ENCODE data around the gene DPEP3.

DNA sequence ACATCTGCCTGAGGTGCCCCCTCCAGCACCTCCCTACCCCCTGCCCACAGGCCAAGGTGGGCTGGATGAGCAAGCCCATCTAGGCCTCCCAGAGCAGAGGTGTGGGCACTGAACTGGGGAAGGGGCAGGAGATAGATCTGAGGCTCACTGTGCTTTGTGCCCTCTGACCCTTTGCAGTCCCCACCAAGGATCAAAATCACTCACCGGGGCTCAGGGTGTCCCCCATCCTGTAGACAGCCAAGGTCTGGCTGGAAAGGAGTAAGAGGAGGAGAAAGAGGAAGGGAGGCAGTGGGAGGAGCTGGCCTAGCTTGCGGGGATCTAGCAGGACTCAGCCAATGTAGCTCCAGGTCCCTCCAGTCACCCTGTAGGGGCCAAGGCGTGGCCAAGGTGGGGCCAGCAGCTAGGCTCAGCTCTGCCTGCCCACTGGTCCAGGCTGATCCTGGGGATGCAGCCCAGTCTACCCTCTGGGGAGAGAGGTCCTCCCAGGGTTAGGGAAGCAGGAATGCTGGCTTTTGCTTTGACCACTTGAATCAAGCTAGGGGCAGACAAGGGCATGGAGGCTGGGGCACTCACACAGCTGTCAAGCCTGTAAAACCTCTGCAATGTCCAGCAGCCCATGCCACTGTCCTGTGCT is 13.6 kb downstream of the DPEP3 start:
- TF ChIP-seq, protein P1, sequence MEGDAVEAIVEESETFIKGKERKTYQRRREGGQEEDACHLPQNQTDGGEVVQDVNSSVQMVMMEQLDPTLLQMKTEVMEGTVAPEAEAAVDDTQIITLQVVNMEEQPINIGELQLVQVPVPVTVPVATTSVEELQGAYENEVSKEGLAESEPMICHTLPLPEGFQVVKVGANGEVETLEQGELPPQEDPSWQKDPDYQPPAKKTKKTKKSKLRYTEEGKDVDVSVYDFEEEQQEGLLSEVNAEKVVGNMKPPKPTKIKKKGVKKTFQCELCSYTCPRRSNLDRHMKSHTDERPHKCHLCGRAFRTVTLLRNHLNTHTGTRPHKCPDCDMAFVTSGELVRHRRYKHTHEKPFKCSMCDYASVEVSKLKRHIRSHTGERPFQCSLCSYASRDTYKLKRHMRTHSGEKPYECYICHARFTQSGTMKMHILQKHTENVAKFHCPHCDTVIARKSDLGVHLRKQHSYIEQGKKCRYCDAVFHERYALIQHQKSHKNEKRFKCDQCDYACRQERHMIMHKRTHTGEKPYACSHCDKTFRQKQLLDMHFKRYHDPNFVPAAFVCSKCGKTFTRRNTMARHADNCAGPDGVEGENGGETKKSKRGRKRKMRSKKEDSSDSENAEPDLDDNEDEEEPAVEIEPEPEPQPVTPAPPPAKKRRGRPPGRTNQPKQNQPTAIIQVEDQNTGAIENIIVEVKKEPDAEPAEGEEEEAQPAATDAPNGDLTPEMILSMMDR (IDR thresholded peaks at IDR 0.05; ENCODE audit: poor library complexity, severe bottlenecking): no peak
- TF ChIP-seq EZH2 (IDR thresholded peaks at IDR 0.05; ENCODE audit: borderline replicate concordance, insufficient read depth, low read length, poor library complexity, severe bottlenecking) (no peak), POLR2AphosphoS5 (IDR thresholded peaks at IDR 0.05) (no peak), MXI1 (conservative IDR thresholded peaks at IDR 0.05; ENCODE audit: poor library complexity, severe bottlenecking) (no peak), TAF1 (IDR thresholded peaks at IDR 0.05; ENCODE audit: low read depth) (no peak), EP300 (conservative IDR thresholded peaks at IDR 0.05; ENCODE audit: poor library complexity, severe bottlenecking) (no peak), SMC3 (conservative IDR thresholded peaks at IDR 0.05; ENCODE audit: poor library complexity) (no peak), RAD21 (conservative IDR thresholded peaks at IDR 0.05) (no peak)
- TF ChIP-seq, protein P2, sequence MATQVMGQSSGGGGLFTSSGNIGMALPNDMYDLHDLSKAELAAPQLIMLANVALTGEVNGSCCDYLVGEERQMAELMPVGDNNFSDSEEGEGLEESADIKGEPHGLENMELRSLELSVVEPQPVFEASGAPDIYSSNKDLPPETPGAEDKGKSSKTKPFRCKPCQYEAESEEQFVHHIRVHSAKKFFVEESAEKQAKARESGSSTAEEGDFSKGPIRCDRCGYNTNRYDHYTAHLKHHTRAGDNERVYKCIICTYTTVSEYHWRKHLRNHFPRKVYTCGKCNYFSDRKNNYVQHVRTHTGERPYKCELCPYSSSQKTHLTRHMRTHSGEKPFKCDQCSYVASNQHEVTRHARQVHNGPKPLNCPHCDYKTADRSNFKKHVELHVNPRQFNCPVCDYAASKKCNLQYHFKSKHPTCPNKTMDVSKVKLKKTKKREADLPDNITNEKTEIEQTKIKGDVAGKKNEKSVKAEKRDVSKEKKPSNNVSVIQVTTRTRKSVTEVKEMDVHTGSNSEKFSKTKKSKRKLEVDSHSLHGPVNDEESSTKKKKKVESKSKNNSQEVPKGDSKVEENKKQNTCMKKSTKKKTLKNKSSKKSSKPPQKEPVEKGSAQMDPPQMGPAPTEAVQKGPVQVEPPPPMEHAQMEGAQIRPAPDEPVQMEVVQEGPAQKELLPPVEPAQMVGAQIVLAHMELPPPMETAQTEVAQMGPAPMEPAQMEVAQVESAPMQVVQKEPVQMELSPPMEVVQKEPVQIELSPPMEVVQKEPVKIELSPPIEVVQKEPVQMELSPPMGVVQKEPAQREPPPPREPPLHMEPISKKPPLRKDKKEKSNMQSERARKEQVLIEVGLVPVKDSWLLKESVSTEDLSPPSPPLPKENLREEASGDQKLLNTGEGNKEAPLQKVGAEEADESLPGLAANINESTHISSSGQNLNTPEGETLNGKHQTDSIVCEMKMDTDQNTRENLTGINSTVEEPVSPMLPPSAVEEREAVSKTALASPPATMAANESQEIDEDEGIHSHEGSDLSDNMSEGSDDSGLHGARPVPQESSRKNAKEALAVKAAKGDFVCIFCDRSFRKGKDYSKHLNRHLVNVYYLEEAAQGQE (IDR thresholded peaks at IDR 0.05; ENCODE audit: borderline replicate concordance): no peak

All from neural cell (in vitro differentiated cells).